ENCODE measurements around the gene TES. TPM values are rescaled to one million over a fixed set of nuclear protein-coding genes. Genes with fewer than 3 reads are reported as not detected.

The TES gene
- total and polyA plus RNA-seq, 9 of the 15 experiments (the other 6 are each of a cell fraction or from before 2014, with no cell fraction given) = 20.7 to 61.6 (median 53.8) TPM

- TF ChIP-seq, protein P1, sequence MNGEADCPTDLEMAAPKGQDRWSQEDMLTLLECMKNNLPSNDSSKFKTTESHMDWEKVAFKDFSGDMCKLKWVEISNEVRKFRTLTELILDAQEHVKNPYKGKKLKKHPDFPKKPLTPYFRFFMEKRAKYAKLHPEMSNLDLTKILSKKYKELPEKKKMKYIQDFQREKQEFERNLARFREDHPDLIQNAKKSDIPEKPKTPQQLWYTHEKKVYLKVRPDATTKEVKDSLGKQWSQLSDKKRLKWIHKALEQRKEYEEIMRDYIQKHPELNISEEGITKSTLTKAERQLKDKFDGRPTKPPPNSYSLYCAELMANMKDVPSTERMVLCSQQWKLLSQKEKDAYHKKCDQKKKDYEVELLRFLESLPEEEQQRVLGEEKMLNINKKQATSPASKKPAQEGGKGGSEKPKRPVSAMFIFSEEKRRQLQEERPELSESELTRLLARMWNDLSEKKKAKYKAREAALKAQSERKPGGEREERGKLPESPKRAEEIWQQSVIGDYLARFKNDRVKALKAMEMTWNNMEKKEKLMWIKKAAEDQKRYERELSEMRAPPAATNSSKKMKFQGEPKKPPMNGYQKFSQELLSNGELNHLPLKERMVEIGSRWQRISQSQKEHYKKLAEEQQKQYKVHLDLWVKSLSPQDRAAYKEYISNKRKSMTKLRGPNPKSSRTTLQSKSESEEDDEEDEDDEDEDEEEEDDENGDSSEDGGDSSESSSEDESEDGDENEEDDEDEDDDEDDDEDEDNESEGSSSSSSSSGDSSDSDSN (IDR thresholded peaks at IDR 0.05; ENCODE audit: borderline replicate concordance in 1 of 2, low read depth in 2 of 2, low read length in 2 of 2) = peak; percentile 75 to 89; a peak in 2 of 4 replicates
- peak; percentile 81; the same call in 1 of the 2 replicates for TF ChIP-seq MTA3 (IDR thresholded peaks at IDR 0.05; ENCODE audit: borderline replicate concordance)
- no peak for TF ChIP-seq SMAD2 (IDR thresholded peaks at IDR 0.05; ENCODE audit: low read depth, low read length)
- peak; percentile 27 to 47; a peak in 1 of 4 replicates for TF ChIP-seq SRF (CRISPR knock-in tag; IDR thresholded peaks at IDR 0.05)
- TF ChIP-seq SP1 (CRISPR knock-in tag; IDR thresholded peaks at IDR 0.05) = no peak; the same call in 1 of the 2 replicates
- 0 out of 2 replicates have a peak, but pooled peaks have one; percentile 54 for TF ChIP-seq BRD4 (IDR thresholded peaks at IDR 0.05)
- TF ChIP-seq CREBBP (IDR thresholded peaks at IDR 0.05; ENCODE audit: low read depth, low read length) = no peak
- 0 out of 2 replicates have a peak, but pooled peaks have one; percentile 6 for TF ChIP-seq NFE2 (IDR thresholded peaks at IDR 0.05; ENCODE audit: low read depth)
- TF ChIP-seq NFIC (IDR thresholded peaks at IDR 0.05) = peak; percentile 80
- peak; percentile 98 for TF ChIP-seq RBFOX2 (IDR thresholded peaks at IDR 0.05; ENCODE audit: low read depth, low read length)
- TF ChIP-seq RREB1 (CRISPR knock-in tag; IDR thresholded peaks at IDR 0.05) = peak; percentile 79; the same call in 1 of the 2 replicates
- peak; percentile 34; the same call in 1 of the 2 replicates for TF ChIP-seq ZNF511 (CRISPR knock-in tag; IDR thresholded peaks at IDR 0.05)
- TF ChIP-seq ZNF57 (CRISPR knock-in tag; IDR thresholded peaks at IDR 0.05) = no peak
- peak in 1 of 2 experiments; percentile 35; a peak in 1 of 4 replicates for TF ChIP-seq TBL1XR1 (IDR thresholded peaks at IDR 0.05; ENCODE audit: low read length in 2 of 2)
- no peak for TF ChIP-seq DNMT1 (IDR thresholded peaks at IDR 0.05)
- TF ChIP-seq, protein P2, sequence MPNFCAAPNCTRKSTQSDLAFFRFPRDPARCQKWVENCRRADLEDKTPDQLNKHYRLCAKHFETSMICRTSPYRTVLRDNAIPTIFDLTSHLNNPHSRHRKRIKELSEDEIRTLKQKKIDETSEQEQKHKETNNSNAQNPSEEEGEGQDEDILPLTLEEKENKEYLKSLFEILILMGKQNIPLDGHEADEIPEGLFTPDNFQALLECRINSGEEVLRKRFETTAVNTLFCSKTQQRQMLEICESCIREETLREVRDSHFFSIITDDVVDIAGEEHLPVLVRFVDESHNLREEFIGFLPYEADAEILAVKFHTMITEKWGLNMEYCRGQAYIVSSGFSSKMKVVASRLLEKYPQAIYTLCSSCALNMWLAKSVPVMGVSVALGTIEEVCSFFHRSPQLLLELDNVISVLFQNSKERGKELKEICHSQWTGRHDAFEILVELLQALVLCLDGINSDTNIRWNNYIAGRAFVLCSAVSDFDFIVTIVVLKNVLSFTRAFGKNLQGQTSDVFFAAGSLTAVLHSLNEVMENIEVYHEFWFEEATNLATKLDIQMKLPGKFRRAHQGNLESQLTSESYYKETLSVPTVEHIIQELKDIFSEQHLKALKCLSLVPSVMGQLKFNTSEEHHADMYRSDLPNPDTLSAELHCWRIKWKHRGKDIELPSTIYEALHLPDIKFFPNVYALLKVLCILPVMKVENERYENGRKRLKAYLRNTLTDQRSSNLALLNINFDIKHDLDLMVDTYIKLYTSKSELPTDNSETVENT (CRISPR knock-in tag; IDR thresholded peaks at IDR 0.05) = peak; percentile 55; the same call in 1 of the 2 replicates
- TF ChIP-seq RHOXF2B (CRISPR knock-in tag; conservative IDR thresholded peaks at IDR 0.05) = no peak
Measured at GRCh38 chr7:116210345-116211005, at the start of gene TES (continued).

All from K562 (cell line).